Pons (tissue), 1 donor: ENCODE data around the gene EXOC1.

Experiments
- DNase-seq: peaks from one replicate; pipeline ENCODE4 v3.0.0-alpha.2; 2016; ENCODE audit warnings: low spot score

The EXOC1 gene

GRCh38 chr4:55851885-55852284 lies 1.6 kb upstream of the EXOC1 start:
- no peak for DNase-seq

GRCh38 chr4:55854129-55854528 lies 681 bp downstream of the EXOC1 start:
- no peak for DNase-seq

GRCh38 chr4:55857586-55857985 lies 4.1 kb downstream of the EXOC1 start:
- no peak for DNase-seq

- no peak for DNase-seq
Observed at GRCh38 chr4:55859711-55860110, 6.3 kb downstream of the EXOC1 start.

GRCh38 chr4:55864577-55865223 lies 11.3 kb downstream of the EXOC1 start:
- DNase-seq = no peak

- DNase-seq = no peak
Observed at GRCh38 chr4:55865228-55865806, 11.9 kb downstream of the EXOC1 start.

- no peak for DNase-seq
Observed at GRCh38 chr4:55866290-55866907, 13.0 kb downstream of the EXOC1 start.

- peak; percentile 75 for DNase-seq
Observed at GRCh38 chr4:55866973-55867574, 13.6 kb downstream of the EXOC1 start.

- DNase-seq = no peak
Observed at GRCh38 chr4:55868581-55869090, 15.2 kb downstream of the EXOC1 start.

- DNase-seq = no peak
Observed at GRCh38 chr4:55871299-55871800, 17.9 kb downstream of the EXOC1 start.

- no peak for DNase-seq
Observed at GRCh38 chr4:55874831-55875230, 21.4 kb downstream of the EXOC1 start.

- no peak for DNase-seq
Observed at GRCh38 chr4:55876387-55876786, 22.9 kb downstream of the EXOC1 start.

- no peak for DNase-seq
Observed at GRCh38 chr4:55879224-55879623, 25.8 kb downstream of the EXOC1 start.

- DNase-seq = no peak
Observed at GRCh38 chr4:55880652-55881280, 27.3 kb downstream of the EXOC1 start.

GRCh38 chr4:55884093-55884850 lies 30.8 kb downstream of the EXOC1 start:
- no peak for DNase-seq

- no peak for DNase-seq
Observed at GRCh38 chr4:55884851-55885219, 31.4 kb downstream of the EXOC1 start.

- no peak for DNase-seq
Observed at GRCh38 chr4:55887594-55887993, 34.1 kb downstream of the EXOC1 start.

- no peak for DNase-seq
Observed at GRCh38 chr4:55892156-55892555, 38.7 kb downstream of the EXOC1 start.

- no peak for DNase-seq
Observed at GRCh38 chr4:55896622-55897021, 43.2 kb downstream of the EXOC1 start.

GRCh38 chr4:55902677-55903076 lies 49.2 kb downstream of the EXOC1 start:
- no peak for DNase-seq

- no peak for DNase-seq
Observed at GRCh38 chr4:55903577-55903976, 50.1 kb downstream of the EXOC1 start.

- DNase-seq = no peak
Observed at GRCh38 chr4:55904576-55904975, 51.1 kb downstream of the EXOC1 start.
